AG08395 (cell line): ENCODE measurements around the gene GDA.

Experiments used
- DNase-seq: peaks from one replicate; pipeline ENCODE4 v3.0.0; 2012; ENCODE audit warnings: mixed read lengths, low spot score

GDA gene

GRCh38 chr9:72150661-72151060, 1.4 kb downstream of the GDA start:
- DNase-seq, result no peak

DNA sequence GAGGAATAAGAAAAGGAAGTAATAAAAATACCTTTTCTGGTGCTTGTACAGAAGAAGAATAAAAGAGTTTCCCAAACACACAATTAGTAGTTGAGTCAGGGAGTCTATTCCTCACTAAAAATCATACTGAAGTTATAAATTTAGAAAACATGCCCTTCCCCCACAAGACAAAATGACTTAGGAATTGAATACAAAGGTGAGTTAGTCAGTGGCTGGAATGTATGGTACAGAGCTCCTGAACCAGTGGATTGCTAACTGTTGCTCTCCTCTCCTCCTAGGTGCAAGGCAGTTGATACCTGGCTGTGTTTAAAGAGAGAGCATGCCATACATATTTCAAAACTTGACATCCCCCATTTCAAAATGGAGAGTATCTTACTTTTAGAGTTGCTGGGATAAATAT, 1.9 kb downstream of the GDA start:
- no peak for DNase-seq

GRCh38 chr9:72154468-72155285, 5.4 kb downstream of the GDA start:
- no peak for DNase-seq

GRCh38 chr9:72155301-72155700, 6.1 kb downstream of the GDA start:
- DNase-seq, result no peak

- no peak for DNase-seq
These were observed 7.3 kb downstream of the GDA start for GRCh38 chr9:72156586-72156985.

DNA sequence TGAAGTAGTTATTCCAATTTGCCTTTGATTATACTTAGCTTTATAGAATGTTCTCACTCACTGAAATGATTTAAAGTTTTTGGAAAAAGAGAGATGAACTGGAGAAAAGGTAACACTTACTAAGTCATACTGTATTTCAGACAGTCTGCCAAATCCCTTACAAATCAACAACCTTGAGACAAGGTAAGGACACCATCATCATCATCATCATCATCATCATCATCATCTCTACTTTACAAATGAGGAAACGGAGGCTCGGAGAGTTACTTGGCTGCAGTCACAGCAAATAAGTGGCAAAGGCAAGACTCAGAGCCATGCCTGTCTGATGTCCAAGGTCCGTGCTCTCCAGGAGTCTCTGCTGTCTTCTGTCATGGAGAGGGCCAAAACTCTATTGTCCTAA, 9.4 kb downstream of the GDA start:
- DNase-seq, result no peak

DNA sequence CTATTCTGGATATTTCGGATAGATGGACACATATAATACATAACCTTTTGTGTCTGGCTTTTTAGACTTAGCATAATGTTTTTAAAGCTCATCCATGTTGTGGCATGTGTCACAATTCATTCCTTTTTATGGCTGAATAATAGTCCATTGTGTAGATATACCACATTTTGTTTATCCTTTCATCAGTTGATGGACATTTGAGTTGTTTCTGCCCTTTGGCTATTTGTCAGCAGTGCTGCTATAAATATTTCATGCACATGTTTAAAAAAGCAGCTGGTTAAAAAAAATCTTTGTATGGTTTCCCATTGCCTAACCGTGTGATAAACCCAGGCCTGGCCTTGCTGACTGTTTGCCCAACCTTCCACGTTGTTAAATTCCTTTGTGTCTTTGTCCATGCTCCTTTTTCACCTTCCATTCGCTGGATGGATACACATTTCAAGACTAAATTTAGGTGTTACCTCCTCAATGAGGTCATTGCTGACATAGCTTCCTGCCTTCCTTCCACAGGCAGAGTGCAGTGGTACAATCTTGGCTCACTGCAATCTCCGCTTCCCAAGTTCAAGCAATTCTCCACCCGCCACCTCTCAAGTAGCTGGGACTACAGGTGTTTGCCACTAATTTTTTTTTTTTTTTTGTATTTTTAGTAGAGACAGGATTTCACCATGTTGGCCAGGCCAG, 11.3 kb downstream of the GDA start:
- no peak for DNase-seq

DNA sequence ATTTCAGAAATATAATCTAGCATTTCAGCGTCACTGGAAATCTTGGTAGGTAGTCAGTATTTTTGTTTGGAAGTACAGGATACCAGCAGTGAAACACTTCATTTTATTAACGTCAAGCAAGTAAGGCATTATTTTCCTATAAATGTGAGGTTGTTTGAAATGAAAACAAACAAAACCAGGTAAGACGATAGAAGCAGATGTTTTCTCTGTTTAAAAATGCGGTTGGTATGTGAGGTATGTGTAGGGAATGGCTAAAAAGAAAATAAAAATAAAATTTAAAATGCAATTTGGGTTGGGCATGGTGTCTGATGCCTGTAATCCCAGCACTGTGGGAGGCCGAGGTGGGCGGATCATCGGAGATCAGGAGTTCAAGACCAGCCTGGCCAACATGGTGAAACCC, 16.1 kb downstream of the GDA start:
- no peak for DNase-seq

- no peak for DNase-seq
These were observed 16.7 kb downstream of the GDA start for GRCh38 chr9:72165821-72166547.

- no peak for DNase-seq
These were observed 18.8 kb downstream of the GDA start for GRCh38 chr9:72168075-72168474.

- DNase-seq, result no peak
These were observed 19.9 kb downstream of the GDA start for GRCh38 chr9:72169178-72169577.

DNA sequence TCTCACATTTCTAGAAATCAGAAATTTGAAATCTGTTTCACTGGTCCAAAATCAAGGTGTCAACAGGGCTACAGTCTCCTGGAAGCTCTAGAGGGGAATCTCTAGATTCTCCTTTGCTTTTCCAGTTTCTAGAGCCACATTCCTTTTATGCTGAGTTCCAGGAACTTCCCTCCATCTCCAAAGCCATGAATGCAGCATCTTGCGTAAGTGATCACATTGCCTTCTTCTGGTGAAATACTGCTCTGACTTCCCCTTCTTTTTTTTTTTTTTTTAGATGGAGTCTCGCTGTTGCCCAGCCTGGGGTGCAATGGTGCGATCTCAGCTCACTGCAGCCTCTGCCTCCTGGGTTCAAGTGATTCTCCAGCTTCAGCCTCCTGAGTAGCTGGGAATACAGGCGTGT, 23.8 kb downstream of the GDA start:
- DNase-seq, result no peak

DNA sequence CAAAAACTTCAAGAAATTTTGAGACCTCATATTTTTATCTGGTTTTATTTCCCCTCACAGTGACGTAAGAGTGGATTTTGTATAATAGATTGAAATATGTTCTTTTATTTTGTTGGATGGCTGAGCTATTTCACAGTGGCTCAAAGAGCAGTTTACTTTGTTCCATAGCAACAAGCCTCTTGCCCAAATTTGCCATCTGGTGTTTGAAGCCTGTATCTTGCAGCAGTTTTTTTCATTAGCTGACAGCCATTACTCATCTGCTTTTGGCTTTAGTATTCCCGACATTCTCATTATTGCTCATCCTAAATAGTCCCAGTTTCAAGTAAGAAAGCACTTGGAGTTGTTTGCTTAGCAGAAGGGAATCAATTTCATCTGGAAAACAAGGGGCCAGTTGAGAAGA, 36.3 kb downstream of the GDA start:
- no peak for DNase-seq

- no peak for DNase-seq
These were observed 38.0 kb downstream of the GDA start for GRCh38 chr9:72187121-72187695.

DNA sequence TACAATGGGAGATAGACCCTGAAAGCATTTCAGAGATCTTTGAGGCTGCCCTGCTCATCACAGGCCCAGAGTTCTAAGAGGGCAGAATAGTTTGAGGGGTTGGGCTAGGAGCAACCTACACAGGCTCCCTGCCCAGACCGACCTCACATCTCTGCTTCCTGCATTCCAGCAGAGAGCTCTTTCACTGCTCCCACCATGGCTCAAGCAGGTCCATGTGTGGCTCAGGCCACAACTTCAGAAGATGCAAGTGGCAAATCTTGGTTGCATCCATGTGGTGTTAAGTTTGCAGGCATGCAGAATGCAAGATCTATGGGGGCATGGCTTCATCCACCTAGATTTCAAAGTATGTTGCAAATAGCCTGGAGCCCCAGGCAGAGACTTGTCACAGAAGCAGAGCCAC, 39.0 kb downstream of the GDA start:
- DNase-seq, result no peak

DNA sequence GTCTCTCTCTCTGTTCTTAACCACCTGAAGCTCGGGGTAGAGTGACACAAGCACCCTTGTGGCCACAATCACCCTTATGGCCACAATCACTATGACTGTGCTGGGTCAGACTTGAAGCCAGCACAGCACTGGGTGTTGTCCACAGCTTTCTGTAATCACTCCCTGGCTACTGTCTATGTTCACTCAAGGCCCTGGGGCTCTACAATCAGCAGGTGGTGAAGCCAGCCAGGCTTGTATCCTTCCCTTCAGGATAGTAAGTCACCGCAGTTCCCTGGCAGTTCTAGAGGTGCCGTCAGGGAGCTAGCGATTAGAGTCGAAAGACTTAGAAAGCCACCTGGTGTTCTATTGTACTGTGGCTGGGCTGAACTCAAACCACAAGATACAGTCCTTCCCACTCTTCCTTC, 44.2 kb downstream of the GDA start:
- no peak for DNase-seq

DNA sequence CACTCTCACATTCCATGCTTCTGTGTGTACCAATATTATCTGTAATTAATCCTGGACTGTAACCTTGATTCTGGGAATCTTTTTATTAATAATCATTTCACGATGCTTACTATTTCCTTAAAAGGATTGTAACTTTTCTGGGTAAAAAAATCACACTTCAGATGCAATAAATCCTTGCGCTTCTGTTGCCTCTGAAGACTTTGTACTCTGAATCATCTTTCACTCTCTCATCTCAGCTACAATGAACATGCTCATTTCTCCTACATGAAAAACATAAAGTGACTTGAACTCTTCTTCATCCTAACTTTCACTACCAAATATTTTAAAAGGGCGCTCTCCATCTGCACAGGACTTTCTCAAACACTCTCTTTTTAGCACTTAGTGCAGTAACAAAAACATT, 50.0 kb downstream of the GDA start:
- no peak for DNase-seq

- DNase-seq, result no peak
These were observed 51.2 kb downstream of the GDA start for GRCh38 chr9:72200452-72200851.

GRCh38 chr9:72202009-72202408, 52.8 kb downstream of the GDA start:
- DNase-seq, result no peak

GRCh38 chr9:72203205-72203803, 54.1 kb downstream of the GDA start:
- peak; percentile 51 for DNase-seq

- DNase-seq, result no peak
These were observed 54.8 kb downstream of the GDA start for GRCh38 chr9:72204062-72204461.

DNA sequence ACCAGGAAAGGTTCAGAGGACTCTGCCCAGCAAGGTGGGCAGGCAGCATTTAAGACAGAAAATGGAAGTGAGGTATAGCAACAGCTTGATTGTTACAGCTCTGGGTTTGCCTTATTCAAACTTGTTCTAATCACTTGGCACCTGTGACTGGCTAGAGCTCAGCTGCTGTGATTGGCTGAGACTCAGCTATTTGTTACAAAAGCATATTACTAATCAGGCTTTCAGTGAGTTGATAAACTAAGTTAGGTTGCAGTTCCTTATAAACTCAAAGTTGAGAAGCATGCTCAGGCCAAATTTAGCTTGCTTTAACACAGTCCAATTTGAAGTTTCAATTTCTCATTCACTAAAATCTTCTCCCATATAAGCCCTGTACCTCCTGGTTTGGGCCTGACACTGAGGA, 56.3 kb downstream of the GDA start:
- no peak for DNase-seq
